ENCODE results near the gene TRIB2.

DNA sequence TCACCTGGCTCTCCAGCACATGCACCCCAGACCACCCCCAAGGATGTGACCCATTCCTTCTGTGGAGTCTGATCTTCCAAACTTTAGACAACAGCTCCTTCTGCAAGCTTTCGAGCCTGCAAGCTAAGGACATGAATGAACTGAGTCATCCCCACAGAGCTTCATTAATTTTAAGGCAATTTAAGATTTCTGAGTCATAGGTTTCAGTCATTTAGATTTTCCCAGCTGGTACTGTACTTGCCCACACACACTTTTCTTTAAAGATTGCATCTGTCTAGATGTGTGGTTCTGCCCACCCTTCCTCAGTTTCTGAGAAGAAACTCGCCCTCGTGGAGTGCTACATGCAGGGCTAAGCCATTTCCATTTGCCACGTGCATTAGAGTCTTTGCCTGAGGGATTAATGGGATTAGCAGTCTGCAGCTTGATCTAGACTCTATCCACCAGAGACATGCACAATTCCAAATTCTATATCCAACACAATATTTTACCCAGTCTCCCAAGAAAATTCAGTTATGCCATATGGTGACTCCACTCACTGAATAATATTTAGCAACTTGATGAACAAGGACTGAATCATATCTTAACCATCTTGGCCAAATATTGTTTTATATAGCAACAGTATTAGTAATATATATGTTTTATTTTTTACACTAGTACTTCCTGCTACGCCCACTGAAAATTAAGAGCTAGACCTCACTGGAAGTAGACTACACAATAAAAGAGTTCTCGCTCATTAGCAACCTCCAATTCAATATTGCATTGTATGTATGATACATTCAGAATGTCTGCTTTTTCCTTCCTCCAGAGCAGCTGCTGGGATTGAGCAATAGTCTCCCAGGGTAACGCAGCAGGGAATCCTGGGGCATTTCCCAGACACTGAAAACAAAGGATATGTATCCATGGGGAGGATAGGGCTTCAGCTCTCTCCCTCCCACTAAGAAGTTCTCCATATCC is 14.3 kb upstream of the TRIB2 start:
- TF ChIP-seq, protein P1, sequence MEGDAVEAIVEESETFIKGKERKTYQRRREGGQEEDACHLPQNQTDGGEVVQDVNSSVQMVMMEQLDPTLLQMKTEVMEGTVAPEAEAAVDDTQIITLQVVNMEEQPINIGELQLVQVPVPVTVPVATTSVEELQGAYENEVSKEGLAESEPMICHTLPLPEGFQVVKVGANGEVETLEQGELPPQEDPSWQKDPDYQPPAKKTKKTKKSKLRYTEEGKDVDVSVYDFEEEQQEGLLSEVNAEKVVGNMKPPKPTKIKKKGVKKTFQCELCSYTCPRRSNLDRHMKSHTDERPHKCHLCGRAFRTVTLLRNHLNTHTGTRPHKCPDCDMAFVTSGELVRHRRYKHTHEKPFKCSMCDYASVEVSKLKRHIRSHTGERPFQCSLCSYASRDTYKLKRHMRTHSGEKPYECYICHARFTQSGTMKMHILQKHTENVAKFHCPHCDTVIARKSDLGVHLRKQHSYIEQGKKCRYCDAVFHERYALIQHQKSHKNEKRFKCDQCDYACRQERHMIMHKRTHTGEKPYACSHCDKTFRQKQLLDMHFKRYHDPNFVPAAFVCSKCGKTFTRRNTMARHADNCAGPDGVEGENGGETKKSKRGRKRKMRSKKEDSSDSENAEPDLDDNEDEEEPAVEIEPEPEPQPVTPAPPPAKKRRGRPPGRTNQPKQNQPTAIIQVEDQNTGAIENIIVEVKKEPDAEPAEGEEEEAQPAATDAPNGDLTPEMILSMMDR (IDR thresholded peaks at IDR 0.05; ENCODE audit: low read depth, low read length, missing input control): no peak
- TF ChIP-seq RAD21 (IDR thresholded peaks at IDR 0.05) (no peak), YY1 (IDR thresholded peaks at IDR 0.05) (no peak), HNF4G (IDR thresholded peaks at IDR 0.05) (no peak), TAF1 (conservative IDR thresholded peaks at IDR 0.05) (no peak), SP1 (IDR thresholded peaks at IDR 0.05) (no peak), JUND (IDR thresholded peaks at IDR 0.05) (no peak), RXRA (IDR thresholded peaks at IDR 0.05) (no peak), FOXA1 (IDR thresholded peaks at IDR 0.05) (no peak)
- TF ChIP-seq, protein P2, sequence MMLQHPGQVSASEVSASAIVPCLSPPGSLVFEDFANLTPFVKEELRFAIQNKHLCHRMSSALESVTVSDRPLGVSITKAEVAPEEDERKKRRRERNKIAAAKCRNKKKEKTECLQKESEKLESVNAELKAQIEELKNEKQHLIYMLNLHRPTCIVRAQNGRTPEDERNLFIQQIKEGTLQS (IDR thresholded peaks at IDR 0.05): no peak
- TF ChIP-seq, protein P3, sequence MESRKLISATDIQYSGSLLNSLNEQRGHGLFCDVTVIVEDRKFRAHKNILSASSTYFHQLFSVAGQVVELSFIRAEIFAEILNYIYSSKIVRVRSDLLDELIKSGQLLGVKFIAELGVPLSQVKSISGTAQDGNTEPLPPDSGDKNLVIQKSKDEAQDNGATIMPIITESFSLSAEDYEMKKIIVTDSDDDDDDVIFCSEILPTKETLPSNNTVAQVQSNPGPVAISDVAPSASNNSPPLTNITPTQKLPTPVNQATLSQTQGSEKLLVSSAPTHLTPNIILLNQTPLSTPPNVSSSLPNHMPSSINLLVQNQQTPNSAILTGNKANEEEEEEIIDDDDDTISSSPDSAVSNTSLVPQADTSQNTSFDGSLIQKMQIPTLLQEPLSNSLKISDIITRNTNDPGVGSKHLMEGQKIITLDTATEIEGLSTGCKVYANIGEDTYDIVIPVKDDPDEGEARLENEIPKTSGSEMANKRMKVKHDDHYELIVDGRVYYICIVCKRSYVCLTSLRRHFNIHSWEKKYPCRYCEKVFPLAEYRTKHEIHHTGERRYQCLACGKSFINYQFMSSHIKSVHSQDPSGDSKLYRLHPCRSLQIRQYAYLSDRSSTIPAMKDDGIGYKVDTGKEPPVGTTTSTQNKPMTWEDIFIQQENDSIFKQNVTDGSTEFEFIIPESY (IDR thresholded peaks at IDR 0.05): no peak
- TF ChIP-seq, protein P4, sequence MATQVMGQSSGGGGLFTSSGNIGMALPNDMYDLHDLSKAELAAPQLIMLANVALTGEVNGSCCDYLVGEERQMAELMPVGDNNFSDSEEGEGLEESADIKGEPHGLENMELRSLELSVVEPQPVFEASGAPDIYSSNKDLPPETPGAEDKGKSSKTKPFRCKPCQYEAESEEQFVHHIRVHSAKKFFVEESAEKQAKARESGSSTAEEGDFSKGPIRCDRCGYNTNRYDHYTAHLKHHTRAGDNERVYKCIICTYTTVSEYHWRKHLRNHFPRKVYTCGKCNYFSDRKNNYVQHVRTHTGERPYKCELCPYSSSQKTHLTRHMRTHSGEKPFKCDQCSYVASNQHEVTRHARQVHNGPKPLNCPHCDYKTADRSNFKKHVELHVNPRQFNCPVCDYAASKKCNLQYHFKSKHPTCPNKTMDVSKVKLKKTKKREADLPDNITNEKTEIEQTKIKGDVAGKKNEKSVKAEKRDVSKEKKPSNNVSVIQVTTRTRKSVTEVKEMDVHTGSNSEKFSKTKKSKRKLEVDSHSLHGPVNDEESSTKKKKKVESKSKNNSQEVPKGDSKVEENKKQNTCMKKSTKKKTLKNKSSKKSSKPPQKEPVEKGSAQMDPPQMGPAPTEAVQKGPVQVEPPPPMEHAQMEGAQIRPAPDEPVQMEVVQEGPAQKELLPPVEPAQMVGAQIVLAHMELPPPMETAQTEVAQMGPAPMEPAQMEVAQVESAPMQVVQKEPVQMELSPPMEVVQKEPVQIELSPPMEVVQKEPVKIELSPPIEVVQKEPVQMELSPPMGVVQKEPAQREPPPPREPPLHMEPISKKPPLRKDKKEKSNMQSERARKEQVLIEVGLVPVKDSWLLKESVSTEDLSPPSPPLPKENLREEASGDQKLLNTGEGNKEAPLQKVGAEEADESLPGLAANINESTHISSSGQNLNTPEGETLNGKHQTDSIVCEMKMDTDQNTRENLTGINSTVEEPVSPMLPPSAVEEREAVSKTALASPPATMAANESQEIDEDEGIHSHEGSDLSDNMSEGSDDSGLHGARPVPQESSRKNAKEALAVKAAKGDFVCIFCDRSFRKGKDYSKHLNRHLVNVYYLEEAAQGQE (IDR thresholded peaks at IDR 0.05): no peak
- TF ChIP-seq, protein P5, sequence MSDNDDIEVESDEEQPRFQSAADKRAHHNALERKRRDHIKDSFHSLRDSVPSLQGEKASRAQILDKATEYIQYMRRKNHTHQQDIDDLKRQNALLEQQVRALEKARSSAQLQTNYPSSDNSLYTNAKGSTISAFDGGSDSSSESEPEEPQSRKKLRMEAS (IDR thresholded peaks at IDR 0.05): no peak

Measured in liver (tissue), 3 donors.